Caco-2 (cell line): ENCODE results near the gene MEI4. TPM values are rescaled to one million over a fixed set of nuclear protein-coding genes. Genes with fewer than 3 reads are reported as not detected.

ENCODE experiments used
- BruUV-seq: library from RNA; stranded (reverse); fragments of 400-500 nt; replicated peaks from 2 replicates; lab custom pipeline; 2021; lab: Mats Ljungman, UMichigan
- CTCF ChIA-PET: fragments of 300-600 bp; sonication (Branson Sonifier 250); formaldehyde crosslinking; loops from one replicate; lab custom pipeline; 2022; ENCODE audit warnings: antibody characterized with exemption; lab: Charles Lee
- POLR2A ChIA-PET: fragments of 300-600 bp; sonication (Branson Sonifier 250); formaldehyde crosslinking; loops from one replicate; lab custom pipeline; 2022; ENCODE audit warnings: antibody characterized with exemption; lab: Charles Lee
- DNase-seq, 2 experiments: peaks; one replicate each; pipeline versions ENCODE4 v3.0.0 to v3.0.0-alpha.2; 2020 to 2022
- H3K27me3 ChIP-seq: replicated peaks from 2 replicates; pipeline ENCODE4 v1.6.0; 2011; ENCODE audit warnings: low read length; ENCODE audit not compliant: control insufficient read depth, insufficient read depth
- H3K36me3 ChIP-seq: 2 replicates; pipeline ENCODE4 v1.5.1; 2011; ENCODE audit warnings: low read length; ENCODE audit not compliant: control insufficient read depth, insufficient read depth
- H3K4me1 ChIP-seq: fragments of 250-450 bp; sonication (Bioruptor Pico); 2 replicates; pipeline ENCODE4 v1.5.1; 2020; ENCODE audit warnings: mild to moderate bottlenecking
- H3K4me3 ChIP-seq: 2 replicates; pipeline ENCODE4 v1.5.1; 2011; ENCODE audit warnings: low read depth, mild to moderate bottlenecking, control low read depth, low read length
- H3K9me3 ChIP-seq: fragments of 250-450 bp; sonication (Bioruptor Pico); 2 replicates; pipeline ENCODE4 v1.5.1; 2020; ENCODE audit warnings: mild to moderate bottlenecking, moderate library complexity
- H3K27ac Mint-ChIP-seq: one replicate; pipeline ENCODE4 v1.8.0; 2022; ENCODE audit warnings: mixed read lengths; ENCODE audit not compliant: unreplicated experiment
- H3K27me3 Mint-ChIP-seq: one replicate; pipeline ENCODE4 v1.8.0; 2022; ENCODE audit warnings: mixed read lengths; ENCODE audit not compliant: insufficient read depth, unreplicated experiment
- H3K36me3 Mint-ChIP-seq: one replicate; pipeline ENCODE4 v1.8.0; 2022; ENCODE audit warnings: mild to moderate bottlenecking, mixed read lengths; ENCODE audit not compliant: insufficient read depth, unreplicated experiment
- H3K4me1 Mint-ChIP-seq: one replicate; pipeline ENCODE4 v1.8.0; 2022; ENCODE audit warnings: low read depth, mixed read lengths; ENCODE audit not compliant: unreplicated experiment
- H3K4me3 Mint-ChIP-seq: one replicate; pipeline ENCODE4 v1.8.0; 2022; ENCODE audit warnings: mild to moderate bottlenecking, moderate library complexity, mixed read lengths; ENCODE audit not compliant: unreplicated experiment
- H3K9me3 Mint-ChIP-seq: one replicate; pipeline ENCODE4 v1.8.0; 2022; ENCODE audit warnings: mixed read lengths; ENCODE audit not compliant: unreplicated experiment
- CTCF ChIP-seq, 2 experiments: fragments of 200-600 bp in 1 of 2; IDR thresholded peaks; 1 replicate in 1 of 2; 2 replicates in 1 of 2; pipeline versions ENCODE4 v1.5.1 to v1.8.0; 2011 to 2022; ENCODE audit warnings: antibody characterized with exemption in 1 of 2, control low read depth in 1 of 2, inconsistent platforms in 1 of 2, low read depth in 1 of 2, low read length in 1 of 2, mild to moderate bottlenecking in 1 of 2, moderate library complexity in 1 of 2; ENCODE audit not compliant: insufficient read depth in 1 of 2, severe bottlenecking in 1 of 2, unreplicated experiment in 1 of 2
- intact Hi-C: fragments of 100-400 bp; cut with micrococcal nuclease; formaldehyde crosslinking; loops from one replicate; pipeline ENCODE4 v1.10.0; 2022; ENCODE audit not compliant: unreplicated experiment
- total RNA-seq: library from RNA; stranded (reverse); gene quantifications from 2 replicates; pipeline ENCODE4 v1.2.3, GENCODE V29; 2022

The MEI4 gene
- total RNA-seq, 1 experiment from 2014 or later, result not detected

DNA sequence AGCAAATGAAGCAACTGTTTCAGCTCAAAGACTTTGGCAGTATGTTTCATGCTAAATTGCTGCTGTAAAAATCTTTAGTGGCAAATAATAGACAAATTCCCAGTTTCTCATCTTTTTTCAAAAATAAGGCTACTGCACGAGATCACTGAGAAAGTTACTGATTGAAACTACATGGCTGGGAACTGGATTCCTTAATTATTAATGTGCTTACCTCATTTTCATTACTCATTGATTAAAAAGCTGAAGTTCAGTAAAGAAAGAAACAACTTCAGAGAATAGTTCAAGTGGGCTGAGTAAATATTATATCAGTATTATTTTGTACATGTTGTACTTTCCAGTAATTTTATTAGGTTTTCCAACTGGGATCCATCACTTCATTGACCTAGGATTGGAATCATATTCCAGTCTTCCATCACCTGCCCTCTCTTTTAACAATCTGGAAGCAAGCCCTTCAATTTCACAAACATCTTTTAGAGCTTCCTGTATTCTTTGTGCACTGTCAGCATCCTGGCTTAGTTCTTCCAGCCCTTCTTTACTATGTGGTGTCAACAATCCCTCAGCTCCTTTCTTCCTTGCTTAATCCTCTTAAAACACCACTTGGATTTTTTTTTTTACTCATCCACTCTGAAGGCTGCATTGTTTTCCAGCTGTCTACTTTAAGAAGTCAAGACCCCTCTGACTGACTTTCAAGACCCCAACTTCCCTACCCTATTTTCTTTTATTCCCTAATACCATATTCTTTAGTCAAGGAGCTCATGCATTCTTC lies 4.3 kb downstream of the MEI4 start:
- H3K27ac Mint-ChIP-seq, result no peak overlapping the region
- no peaks in the 10 kb centered on the region for H3K4me1 Mint-ChIP-seq
- no peaks in the 10 kb centered on the region for H3K9me3 ChIP-seq
- no peaks in the 10 kb centered on the region for H3K27me3 ChIP-seq
- DNase-seq, result no peak
- no peak for TF ChIP-seq CTCF (IDR thresholded peaks at IDR 0.05; ENCODE audit: insufficient read depth in 1 of 2, low read depth in 1 of 2, low read length in 1 of 2, severe bottlenecking in 1 of 2, unreplicated experiment in 1 of 2)
- H3K4me1 ChIP-seq, result no peaks in the 10 kb centered on the region
- intact Hi-C loops, result no loop called here
- H3K9me3 Mint-ChIP-seq, result no peaks in the 10 kb centered on the region
- ChIA-PET POLR2A (no interaction called here), CTCF (no interaction called here)
- no peaks in the 10 kb centered on the region for H3K27me3 Mint-ChIP-seq
- H3K4me3 ChIP-seq, result no peak overlapping the region
- BruUV-seq, result no TSS peak
- H3K36me3 ChIP-seq, result no peaks in the 10 kb centered on the region
- H3K4me3 Mint-ChIP-seq, result no peak overlapping the region
- H3K36me3 Mint-ChIP-seq, result no peaks in the 10 kb centered on the region

DNA sequence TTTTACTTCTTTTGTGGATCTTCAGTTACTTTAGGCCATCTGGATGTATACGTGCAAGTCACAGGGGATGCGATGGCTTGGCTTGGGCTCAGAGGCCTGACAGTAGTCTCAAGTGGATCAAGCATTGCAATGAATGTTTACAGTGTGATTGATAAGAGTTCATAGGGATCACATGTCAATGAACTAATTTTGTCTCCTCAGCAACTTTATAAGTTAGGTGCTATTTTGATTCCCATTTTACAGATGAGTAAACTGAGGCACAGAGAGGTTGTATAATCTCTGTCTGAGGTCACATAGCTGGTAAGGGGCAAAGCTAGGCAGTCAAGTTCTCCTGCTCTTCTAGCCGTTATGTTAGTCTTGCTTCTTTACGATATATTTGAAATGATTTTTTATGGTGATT lies 13.5 kb downstream of the MEI4 start:
- POLR2A ChIA-PET, result no interaction called here
- no peaks in the 10 kb centered on the region for H3K4me1 Mint-ChIP-seq

GRCh38 chr6:77666846-77667245 lies 14.0 kb downstream of the MEI4 start:
- CTCF ChIA-PET, result no interaction called here
- no peaks in the 10 kb centered on the region for H3K4me1 ChIP-seq
- intact Hi-C loops, result no loop called here
- Mint-ChIP-seq H3K4me1 (no peaks in the 10 kb centered on the region), H3K4me3 (no peak overlapping the region), H3K9me3 (no peaks in the 10 kb centered on the region), H3K27ac (no peak overlapping the region), H3K36me3 (no peaks in the 10 kb centered on the region), H3K27me3 (peaks cover 6% of the 10 kb centered on the region)
- no peaks in the 10 kb centered on the region for H3K9me3 ChIP-seq
- H3K4me3 ChIP-seq, result no peak overlapping the region
- BruUV-seq, result no TSS peak
- POLR2A ChIA-PET, result no interaction called here
- no peak for DNase-seq
- H3K36me3 ChIP-seq, result no peaks in the 10 kb centered on the region
- H3K27me3 ChIP-seq, result no peaks in the 10 kb centered on the region
- TF ChIP-seq CTCF (IDR thresholded peaks at IDR 0.05; ENCODE audit: insufficient read depth in 1 of 2, low read depth in 1 of 2, low read length in 1 of 2, severe bottlenecking in 1 of 2, unreplicated experiment in 1 of 2), result no peak

More for the DNA sequence above, 13.5 kb downstream of the MEI4 start:
- Mint-ChIP-seq H3K4me3 (no peak overlapping the region), H3K27me3 (peaks cover 6% of the 10 kb centered on the region), H3K27ac (no peak overlapping the region), H3K36me3 (no peaks in the 10 kb centered on the region), H3K9me3 (no peaks in the 10 kb centered on the region)
- Histone ChIP-seq H3K4me3 (no peak overlapping the region), H3K4me1 (no peaks in the 10 kb centered on the region), H3K36me3 (no peaks in the 10 kb centered on the region), H3K27me3 (no peaks in the 10 kb centered on the region), H3K9me3 (no peaks in the 10 kb centered on the region)
- CTCF ChIA-PET, result no interaction called here
- DNase-seq, result no peak
- intact Hi-C loops, result no loop called here
- no peak for TF ChIP-seq CTCF (IDR thresholded peaks at IDR 0.05; ENCODE audit: insufficient read depth in 1 of 2, low read depth in 1 of 2, low read length in 1 of 2, severe bottlenecking in 1 of 2, unreplicated experiment in 1 of 2)
- no TSS peak for BruUV-seq
